ENCODE data around the gene MVK. TPM values are rescaled to one million over a fixed set of nuclear protein-coding genes. Genes with fewer than 3 reads are reported as not detected.

Gene MVK
- polyA plus RNA-seq, 3 donors = 1.1 to 3.8 (median 1.6) TPM

- TF ChIP-seq CTCF (IDR thresholded peaks at IDR 0.05) = no peak
- Histone ChIP-seq H3K27me3 (ENCODE audit: control insufficient read depth in 2 of 2, insufficient read depth in 2 of 2, low read length in 2 of 2) (no peaks in the 10 kb centered on the region), H3K27ac (ENCODE audit: low read depth in 1 of 2, low read length in 2 of 2) (no peak overlapping the region), H3K4me2 (replicated peaks; ENCODE audit: extremely low read depth, low read length, poor library complexity, severe bottlenecking) (no peak overlapping the region), H3K4me1 (ENCODE audit: control insufficient read depth in 1 of 2, insufficient read depth in 2 of 2, low read length in 2 of 2) (no peaks in the 10 kb centered on the region), H2AFZ (ENCODE audit: insufficient read depth, low read depth, low read length, poor library complexity, severe bottlenecking) (no peak overlapping the region), H4K20me1 (ENCODE audit: insufficient read depth, low read length) (no peaks in the 10 kb centered on the region), H3K79me2 (ENCODE audit: insufficient read depth, low read length) (no peaks in the 10 kb centered on the region), H3K9me3 (replicated peaks in 1 of 2; ENCODE audit: control insufficient read depth in 1 of 2, insufficient read depth in 1 of 2, low read length in 2 of 2) (no peaks in the 10 kb centered on the region), H3K9ac (ENCODE audit: insufficient read depth, low read length, poor library complexity, severe bottlenecking) (no peak overlapping the region), H3K36me3 (replicated peaks in 1 of 2; ENCODE audit: control insufficient read depth in 1 of 2, insufficient read depth in 2 of 2, low read length in 2 of 2) (peaks cover 15 to 31% of the 10 kb centered on the region in 2 donors), H3K4me3 (replicated peaks in 1 of 3; ENCODE audit: low read depth in 2 of 3, low read length in 3 of 3) (no peak overlapping the region)
- H3K27ac Mint-ChIP-seq = no peak overlapping the region
- H3K27me3 Mint-ChIP-seq (ENCODE audit: low read depth in 3 of 3) = peaks cover 0 to 5% (median 3%) of the 10 kb centered on the region in 3 donors
- intact Hi-C loops (cut with micrococcal nuclease) = no loop called here
- no peaks in the 10 kb centered on the region for H3K9me3 Mint-ChIP-seq
- no peaks in the 10 kb centered on the region for H3K4me1 Mint-ChIP-seq
- WGBS (ENCODE audit: insufficient coverage) = 83% methylated on average over 10 of the region's 16 CpGs
- peaks cover 27% of the 10 kb centered on the region in 2 donors for H3K36me3 Mint-ChIP-seq
- no peak for DNase-seq
- H3K4me3 Mint-ChIP-seq = no peak overlapping the region
Observed at GRCh38 chr12:109538191-109538863, 35.3 kb upstream of the MVK start.

- TF ChIP-seq CTCF (IDR thresholded peaks at IDR 0.05) = no peak
- Histone ChIP-seq H3K27ac (ENCODE audit: low read depth in 1 of 2, low read length in 2 of 2) (no peak overlapping the region), H3K9me3 (replicated peaks in 1 of 2; ENCODE audit: control insufficient read depth in 1 of 2, insufficient read depth in 1 of 2, low read length in 2 of 2) (no peaks in the 10 kb centered on the region), H2AFZ (ENCODE audit: insufficient read depth, low read depth, low read length, poor library complexity, severe bottlenecking) (no peak overlapping the region), H3K79me2 (ENCODE audit: insufficient read depth, low read length) (no peaks in the 10 kb centered on the region), H3K4me1 (ENCODE audit: control insufficient read depth in 1 of 2, insufficient read depth in 2 of 2, low read length in 2 of 2) (no peaks in the 10 kb centered on the region), H3K4me3 (replicated peaks in 1 of 3; ENCODE audit: low read depth in 2 of 3, low read length in 3 of 3) (no peak overlapping the region), H3K9ac (ENCODE audit: insufficient read depth, low read length, poor library complexity, severe bottlenecking) (no peak overlapping the region), H3K36me3 (replicated peaks in 1 of 2; ENCODE audit: control insufficient read depth in 1 of 2, insufficient read depth in 2 of 2, low read length in 2 of 2) (peaks cover 4 to 19% of the 10 kb centered on the region in 2 donors), H4K20me1 (ENCODE audit: insufficient read depth, low read length) (no peaks in the 10 kb centered on the region), H3K4me2 (replicated peaks; ENCODE audit: extremely low read depth, low read length, poor library complexity, severe bottlenecking) (no peak overlapping the region), H3K27me3 (ENCODE audit: control insufficient read depth in 2 of 2, insufficient read depth in 2 of 2, low read length in 2 of 2) (no peaks in the 10 kb centered on the region)
- no peak overlapping the region for H3K4me3 Mint-ChIP-seq
- intact Hi-C loops (cut with micrococcal nuclease) = no loop called here
- no peaks in the 10 kb centered on the region for H3K9me3 Mint-ChIP-seq
- H3K27ac Mint-ChIP-seq = no peak overlapping the region
- peaks cover 18 to 21% of the 10 kb centered on the region in 2 donors for H3K36me3 Mint-ChIP-seq
- no peak for DNase-seq
- H3K4me1 Mint-ChIP-seq = no peaks in the 10 kb centered on the region
- H3K27me3 Mint-ChIP-seq (ENCODE audit: low read depth in 3 of 3) = peaks cover 0 to 5% (median 3%) of the 10 kb centered on the region in 3 donors
- WGBS (ENCODE audit: insufficient coverage) = 76% methylated on average over 9 of the region's 9 CpGs
Observed at GRCh38 chr12:109539508-109539907, 34.1 kb upstream of the MVK start.

Measured in CD14-positive monocyte (primary cell).